ENCODE results near the gene TBC1D22A.
A peak's percentile ranks its signal among the peaks of the same experiment; 100 is the strongest.

The TBC1D22A gene

DNA sequence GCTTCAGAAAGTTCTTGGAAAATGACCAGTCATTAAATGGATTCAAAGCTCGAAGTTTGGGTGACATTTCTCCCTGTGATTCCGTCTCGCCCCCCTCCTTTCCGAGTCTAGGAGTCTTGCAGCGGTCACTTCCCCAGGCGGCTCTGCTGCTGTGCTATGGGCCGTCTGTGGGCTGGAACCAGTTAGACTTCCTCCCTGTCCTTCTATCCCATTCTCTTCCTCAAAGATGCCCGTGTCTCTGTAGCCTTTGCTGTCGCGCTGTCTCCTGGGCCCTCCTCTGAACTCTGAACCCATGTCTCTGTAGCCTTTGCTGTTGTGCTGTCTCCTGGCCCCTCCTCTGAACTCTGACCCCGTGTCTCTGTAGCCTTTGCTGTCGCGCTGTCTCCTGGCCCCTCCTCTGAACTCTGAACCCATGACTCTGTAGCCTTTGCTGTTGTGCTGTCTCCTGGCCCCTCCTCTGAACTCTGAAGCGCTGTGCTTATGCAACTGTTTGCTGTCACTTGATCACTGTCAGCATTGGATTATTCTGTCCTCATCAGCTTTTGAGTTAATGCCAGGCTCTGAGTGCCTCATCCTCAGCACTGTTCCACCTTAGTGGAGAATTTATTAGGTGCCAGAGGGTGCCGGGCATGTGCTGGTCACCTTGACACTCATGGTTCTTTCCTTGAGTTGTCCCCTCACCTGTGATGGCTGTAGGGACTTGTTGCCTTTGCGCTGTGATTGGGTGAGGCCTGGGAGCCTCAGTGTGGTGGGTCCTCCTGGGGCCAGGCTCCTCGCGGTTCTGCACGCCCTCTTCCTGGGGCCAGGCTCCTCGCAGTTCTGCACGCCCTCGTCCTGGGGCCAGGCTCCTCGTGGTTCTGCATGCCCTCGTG lies 173.3 kb downstream of the TBC1D22A start:
- in situ Hi-C loops (cut with HindIII; ENCODE audit: low pct_unique_long_range_greater_than_20kb, low sequenced_read_pairs) = no loop called here
- peak in 1 of 2 experiments; percentile 56 for DNase-seq (ENCODE audit: low read depth in 1 of 2, low spot score in 1 of 2)
- no peak for TF ChIP-seq JUND (IDR thresholded peaks at IDR 0.05; ENCODE audit: low read depth)

DNA sequence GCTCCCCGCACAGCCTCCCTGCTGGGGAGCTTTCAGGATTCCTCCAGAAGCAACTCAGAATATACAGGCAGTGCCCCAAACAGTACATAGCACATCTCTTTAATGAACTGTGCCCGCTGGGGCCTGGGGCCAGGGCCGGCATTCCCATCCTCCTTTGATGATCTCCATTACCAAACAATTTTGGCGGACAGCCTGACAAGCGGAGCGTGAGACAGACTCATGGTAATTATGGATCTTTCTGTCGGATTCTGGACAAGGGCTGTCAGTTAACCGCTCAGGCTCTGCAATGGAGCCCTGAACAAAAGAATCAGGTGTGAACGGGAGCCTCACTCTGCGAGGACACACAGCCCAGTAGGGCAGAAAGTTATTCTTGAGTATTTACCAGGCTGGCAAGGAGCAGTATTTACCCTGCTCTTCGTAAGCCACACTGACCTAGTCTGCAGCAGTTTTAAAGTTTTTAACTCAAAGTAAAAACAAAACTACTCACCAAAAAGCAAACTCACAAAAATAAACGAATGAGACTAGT lies 174.0 kb downstream of the TBC1D22A start:
- in situ Hi-C loops (cut with HindIII; ENCODE audit: low pct_unique_long_range_greater_than_20kb, low sequenced_read_pairs) = no loop called here
- TF ChIP-seq JUND (IDR thresholded peaks at IDR 0.05; ENCODE audit: low read depth) = no peak
- DNase-seq (ENCODE audit: low read depth in 1 of 2, low spot score in 1 of 2) = peak in 1 of 2 experiments; percentile 22

DNA sequence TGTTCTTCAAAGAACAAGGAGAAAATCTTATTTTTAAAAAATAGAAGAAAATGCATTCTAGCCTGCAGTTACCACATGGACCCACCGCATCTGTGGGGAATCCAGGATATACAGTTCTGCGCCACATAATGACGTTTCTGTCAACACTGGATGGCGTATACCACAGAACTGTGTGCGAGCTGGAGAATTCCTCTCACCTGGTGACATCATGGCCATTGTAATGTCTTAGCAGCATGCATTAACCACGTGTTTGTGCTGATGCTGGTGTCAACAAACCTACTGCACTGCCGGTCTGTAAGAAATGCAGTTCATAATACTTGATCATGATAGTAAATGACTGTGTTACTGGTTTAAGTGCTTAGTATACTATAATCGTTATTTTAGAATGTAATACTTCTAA lies 174.7 kb downstream of the TBC1D22A start:
- in situ Hi-C loops (cut with HindIII; ENCODE audit: low pct_unique_long_range_greater_than_20kb, low sequenced_read_pairs) = no loop called here
- no peak for TF ChIP-seq JUND (IDR thresholded peaks at IDR 0.05; ENCODE audit: low read depth)
- DNase-seq (ENCODE audit: low read depth in 1 of 2, low spot score in 1 of 2) = no peak

DNA sequence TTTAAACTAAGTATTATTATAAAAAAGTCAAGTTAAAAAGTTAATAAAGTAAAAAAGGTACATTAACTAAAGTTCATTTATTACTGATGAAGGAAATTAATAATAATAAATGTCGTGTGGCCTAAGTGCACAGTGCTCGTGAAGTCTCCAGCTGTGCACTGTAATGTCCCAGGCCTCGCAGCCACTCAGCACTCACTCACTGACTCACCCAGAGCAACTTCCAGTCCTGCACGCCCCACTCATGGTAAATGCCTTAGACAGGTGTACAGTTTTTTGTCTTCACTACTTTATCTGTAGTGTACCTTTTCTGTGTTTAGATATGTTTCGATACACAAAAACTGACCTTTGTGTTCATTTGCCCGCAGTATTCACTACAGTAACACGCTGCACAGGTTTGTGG lies 175.5 kb downstream of the TBC1D22A start:
- TF ChIP-seq JUND (IDR thresholded peaks at IDR 0.05; ENCODE audit: low read depth) = no peak
- in situ Hi-C loops (cut with HindIII; ENCODE audit: low pct_unique_long_range_greater_than_20kb, low sequenced_read_pairs) = no loop called here
- DNase-seq (ENCODE audit: low read depth in 1 of 2, low spot score in 1 of 2) = no peak

DNA sequence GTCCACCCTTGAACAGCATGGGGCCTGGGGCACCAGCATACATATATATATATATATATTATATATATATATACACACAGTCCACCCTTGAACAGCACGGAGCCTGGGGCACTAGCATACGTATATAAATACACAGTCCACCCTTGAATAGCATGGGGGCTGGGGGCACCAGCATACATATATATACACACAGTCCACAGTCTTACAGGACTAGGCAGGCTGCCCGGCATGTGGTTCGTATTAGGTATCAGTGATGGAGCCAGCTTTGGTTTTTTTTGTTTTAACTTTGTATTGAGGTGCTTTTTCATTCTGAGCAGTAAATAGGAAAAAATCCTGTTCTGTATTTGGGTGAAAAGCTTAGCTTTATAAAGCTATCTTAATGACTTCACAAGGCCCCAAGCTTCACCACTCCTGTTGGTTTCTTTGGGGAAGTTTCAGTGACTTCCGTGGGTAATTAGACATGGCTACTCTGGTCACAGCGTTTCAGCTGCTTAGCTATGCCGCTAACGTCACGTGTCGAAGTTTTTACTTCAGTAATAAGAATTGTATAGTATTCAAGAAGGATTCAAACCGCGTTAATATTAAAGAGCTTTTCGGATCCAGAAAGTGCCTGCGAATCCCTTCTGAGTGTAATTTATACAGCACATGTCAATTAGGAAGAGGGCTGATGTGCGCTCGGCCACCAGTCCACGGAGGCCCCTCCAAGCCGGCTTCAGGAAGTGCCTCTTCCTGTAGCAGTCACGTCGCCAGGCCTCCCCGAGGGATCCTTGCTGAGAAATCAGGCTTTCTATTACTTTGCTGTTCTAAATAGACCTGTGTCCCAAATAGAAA lies 179.7 kb downstream of the TBC1D22A start:
- DNase-seq (ENCODE audit: low read depth in 1 of 2, low spot score in 1 of 2) = no peak
- in situ Hi-C loops (cut with HindIII; ENCODE audit: low pct_unique_long_range_greater_than_20kb, low sequenced_read_pairs) = no loop called here
- TF ChIP-seq JUND (IDR thresholded peaks at IDR 0.05; ENCODE audit: low read depth) = no peak

DNA sequence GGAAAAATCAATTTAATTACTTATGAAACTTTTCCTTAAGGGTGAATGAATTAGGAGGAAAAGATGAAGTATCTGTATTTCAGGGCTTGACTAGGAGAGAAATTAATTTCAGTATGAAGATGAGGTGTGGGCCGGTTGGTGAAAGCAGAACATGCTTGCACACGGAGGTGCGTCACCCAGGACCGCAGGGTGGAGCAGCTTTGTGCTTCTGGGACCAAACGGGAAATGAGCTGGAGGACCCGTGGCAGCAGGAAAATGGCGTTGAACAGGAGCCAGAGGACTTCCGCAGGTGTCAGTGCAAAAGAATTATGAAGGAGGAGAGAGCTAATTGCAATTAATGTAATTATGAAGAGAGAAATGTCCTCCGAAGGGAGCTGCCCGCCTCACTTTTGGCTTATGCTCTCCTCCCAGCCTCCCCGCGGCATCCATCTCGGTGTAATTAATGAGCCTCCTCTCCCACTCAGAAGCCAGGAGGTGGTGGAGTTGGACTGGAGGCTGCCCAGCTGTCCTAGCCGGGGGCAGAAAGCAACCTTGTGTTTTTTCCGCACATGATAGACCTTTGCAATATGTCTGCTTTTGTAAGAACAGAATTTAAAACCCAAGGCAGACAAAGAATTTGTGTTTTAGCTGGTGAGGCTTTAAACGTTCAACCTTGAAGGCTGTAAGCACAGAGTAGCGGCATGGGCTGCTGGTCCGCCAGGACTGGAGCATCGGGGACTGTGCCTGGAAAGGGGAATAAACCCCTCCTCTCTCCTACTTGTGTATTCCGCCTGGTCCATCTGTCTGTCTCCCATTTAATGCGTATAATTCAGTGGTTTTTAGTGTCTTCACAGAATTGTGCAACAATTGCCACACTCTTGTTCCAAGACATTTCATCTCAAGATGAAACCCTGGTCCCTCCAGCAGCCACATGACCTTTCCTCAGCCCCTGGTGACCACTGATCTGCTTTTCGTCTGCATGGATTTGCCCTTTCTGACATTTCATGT lies 180.6 kb downstream of the TBC1D22A start:
- in situ Hi-C loops (cut with HindIII; ENCODE audit: low pct_unique_long_range_greater_than_20kb, low sequenced_read_pairs) = no loop called here
- DNase-seq (ENCODE audit: low read depth in 1 of 2, low spot score in 1 of 2) = no peak
- no peak for TF ChIP-seq JUND (IDR thresholded peaks at IDR 0.05; ENCODE audit: low read depth)

DNA sequence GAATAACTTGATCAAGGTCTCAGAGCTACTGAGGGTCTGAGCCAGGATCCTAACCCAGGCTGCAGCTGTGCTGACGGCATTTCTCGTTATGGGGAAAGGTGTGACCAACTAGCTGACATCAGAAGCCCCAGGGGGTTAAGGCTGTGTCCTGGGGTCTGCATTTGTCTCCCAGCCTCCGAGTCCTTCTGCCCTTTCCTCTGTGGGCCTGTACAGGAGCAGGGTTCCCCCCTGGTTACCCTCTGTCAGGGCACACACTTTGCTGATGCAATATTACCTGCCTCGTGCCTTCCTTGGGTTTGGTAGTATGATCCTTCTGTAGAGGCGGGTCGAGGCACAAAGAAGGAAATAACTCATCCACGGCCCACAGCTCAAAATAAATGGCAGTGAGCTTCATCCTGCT lies 183.0 kb downstream of the TBC1D22A start:
- TF ChIP-seq JUND (IDR thresholded peaks at IDR 0.05; ENCODE audit: low read depth) = no peak
- in situ Hi-C loops (cut with HindIII; ENCODE audit: low pct_unique_long_range_greater_than_20kb, low sequenced_read_pairs) = no loop called here
- DNase-seq (ENCODE audit: low read depth in 1 of 2, low spot score in 1 of 2) = no peak

DNA sequence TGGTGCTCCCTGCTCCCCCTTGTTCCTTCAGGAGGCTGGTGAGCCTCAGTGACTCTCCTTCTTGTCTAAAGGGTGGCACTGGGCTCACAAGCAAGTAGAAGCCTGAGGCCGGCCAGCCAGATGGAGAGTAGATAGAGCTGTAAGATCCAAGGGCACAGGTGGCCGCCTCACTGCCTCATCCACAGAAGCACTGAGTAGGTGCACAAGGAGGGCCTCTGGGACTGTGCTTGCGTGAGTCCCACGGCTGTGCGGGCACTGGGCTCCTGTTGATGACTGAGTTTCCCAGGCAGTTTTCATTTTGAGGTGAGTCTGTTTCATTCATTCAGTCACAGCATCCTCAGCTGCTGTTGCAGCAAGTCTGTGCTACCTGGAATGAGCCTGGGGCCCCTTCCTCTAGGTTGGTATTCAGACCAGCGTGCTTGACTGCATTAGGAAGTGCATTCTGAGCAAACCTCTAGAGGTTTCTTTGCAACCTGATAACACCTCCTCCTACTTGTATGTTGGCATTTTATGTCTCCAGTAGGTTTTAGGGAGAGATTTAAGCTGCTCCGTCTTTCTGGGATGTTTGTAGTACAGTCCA lies 184.0 kb downstream of the TBC1D22A start:
- in situ Hi-C loops (cut with HindIII; ENCODE audit: low pct_unique_long_range_greater_than_20kb, low sequenced_read_pairs) = no loop called here
- DNase-seq (ENCODE audit: low read depth in 1 of 2, low spot score in 1 of 2) = no peak
- TF ChIP-seq JUND (IDR thresholded peaks at IDR 0.05; ENCODE audit: low read depth) = no peak

DNA sequence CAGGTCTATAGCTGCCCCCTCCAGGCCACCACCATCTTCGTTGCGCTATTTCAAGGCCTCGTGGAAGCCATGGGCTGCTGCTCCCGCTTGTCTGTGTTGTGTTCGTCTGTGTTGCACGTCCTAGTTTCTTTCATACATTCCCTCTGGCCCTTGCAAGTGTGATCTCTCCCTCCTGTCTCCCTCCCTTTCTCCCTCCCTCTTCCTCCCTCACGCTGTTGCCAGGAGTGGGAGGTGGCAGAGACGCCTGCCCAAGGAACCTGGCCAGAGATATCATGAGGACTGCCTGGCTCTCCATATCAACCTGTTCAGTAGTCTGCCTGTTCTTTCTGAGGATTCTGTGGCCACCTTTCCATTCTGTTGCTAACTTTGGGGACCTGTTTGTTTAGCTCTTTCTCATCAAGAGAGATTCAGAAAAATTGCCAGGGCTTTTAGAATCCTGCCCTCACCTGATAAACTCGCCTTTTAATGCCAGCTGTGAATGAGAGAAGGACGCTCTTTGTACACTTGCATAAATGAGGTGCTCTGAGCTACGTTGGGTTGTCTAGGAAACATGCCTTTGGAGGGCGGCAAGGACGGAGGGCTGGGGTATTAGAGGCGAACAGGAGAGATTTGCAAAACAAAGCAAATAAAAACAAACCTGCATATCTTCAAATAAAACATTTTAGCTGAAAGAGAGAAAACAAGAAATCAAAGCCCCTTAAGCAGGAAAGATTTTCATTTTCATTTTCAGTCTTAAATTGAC lies 185.2 kb downstream of the TBC1D22A start:
- no peak for TF ChIP-seq JUND (IDR thresholded peaks at IDR 0.05; ENCODE audit: low read depth)
- in situ Hi-C loops (cut with HindIII; ENCODE audit: low pct_unique_long_range_greater_than_20kb, low sequenced_read_pairs) = no loop called here
- no peak for DNase-seq (ENCODE audit: low read depth in 1 of 2, low spot score in 1 of 2)

DNA sequence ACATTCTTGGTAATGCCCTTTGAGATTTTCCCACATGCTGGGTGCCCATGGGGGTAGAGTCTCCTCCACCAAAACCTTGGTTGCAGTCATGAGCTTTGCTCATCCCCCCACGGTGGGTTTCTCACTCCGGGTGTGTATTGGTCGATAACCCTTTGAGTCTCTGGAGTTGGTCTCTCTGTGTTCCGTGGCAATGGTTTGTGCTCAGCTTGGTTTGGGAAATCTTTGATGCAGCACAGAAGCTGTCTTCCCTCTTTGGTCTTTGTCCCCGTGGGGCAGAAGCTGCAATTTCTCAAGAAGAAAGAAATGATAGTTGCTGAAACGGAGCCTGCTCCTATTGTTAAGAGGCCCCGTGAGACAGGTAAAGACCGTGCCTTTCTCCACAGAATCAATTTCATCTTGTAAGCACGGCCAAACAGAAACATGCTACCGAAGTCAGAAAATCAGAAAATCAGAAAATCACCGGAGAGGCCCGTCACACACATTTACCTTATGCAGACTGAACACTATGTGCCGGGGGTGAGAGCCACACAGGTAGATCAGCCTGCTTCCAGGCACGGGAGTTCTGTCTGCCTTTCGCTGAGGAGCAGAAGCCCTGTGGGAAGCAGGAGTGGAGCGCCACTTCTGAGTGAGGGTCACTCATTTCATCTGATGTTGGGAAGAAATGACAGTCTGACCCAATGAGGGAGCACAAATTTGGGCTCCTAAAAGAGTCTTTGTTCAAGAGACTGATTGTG lies 186.1 kb downstream of the TBC1D22A start:
- in situ Hi-C loops (cut with HindIII; ENCODE audit: low pct_unique_long_range_greater_than_20kb, low sequenced_read_pairs) = no loop called here
- TF ChIP-seq JUND (IDR thresholded peaks at IDR 0.05; ENCODE audit: low read depth) = no peak
- DNase-seq (ENCODE audit: low read depth in 1 of 2, low spot score in 1 of 2) = no peak

Data from T47D (cell line).